BLaER1 treated with 17β-estradiol and CSF1 and Interleukin-3, amounts not matched to agents 10 nM and 100 nM (cell line): ENCODE data around the gene TMEM117.
"Not testable (repeated sequence)": the region's sequence is repeated elsewhere in the genome, so short reads cannot be mapped to it uniquely, and the experiment has no call there.

Experiments
- H3K27ac ChIP-seq, 11 experiments: shearing (Covaris generic); formaldehyde crosslinking; 2 replicates each; pipeline ENCODE4 v1.8.1; 2022
- H3K27me3 ChIP-seq, 11 experiments: shearing (Covaris generic); formaldehyde crosslinking; 2 replicates each; pipeline ENCODE4 v1.8.1; 2022
- H3K36me3 ChIP-seq, 11 experiments: shearing (Covaris generic); formaldehyde crosslinking; 2 replicates each; pipeline ENCODE4 v1.8.1; 2022
- H3K4me1 ChIP-seq, 10 experiments: shearing (Covaris generic); formaldehyde crosslinking; 2 replicates each; pipeline ENCODE4 v1.8.1; 2022
- H3K4me2 ChIP-seq, 11 experiments: shearing (Covaris generic); formaldehyde crosslinking; 2 replicates each; pipeline ENCODE4 v1.8.1; 2022
- H3K4me3 ChIP-seq, 10 experiments: shearing (Covaris generic); formaldehyde crosslinking; 2 replicates each; pipeline ENCODE4 v1.8.1; 2022
- H3K9ac ChIP-seq, 11 experiments: shearing (Covaris generic); formaldehyde crosslinking; 2 replicates each; pipeline ENCODE4 v1.8.1; 2022
- H3K9me3 ChIP-seq, 11 experiments: shearing (Covaris generic); formaldehyde crosslinking; replicated peaks in 1 of 11; 2 replicates each; pipeline ENCODE4 v1.8.1; 2022
- H4K20me1 ChIP-seq, 11 experiments: shearing (Covaris generic); formaldehyde crosslinking; 2 replicates each; pipeline ENCODE4 v1.8.1; 2022
- Cebpa-rat ChIP-seq, 11 experiments: shearing (Covaris generic); IDR thresholded peaks; 2 replicates each; pipeline ENCODE4 v1.8.1; 2022

The TMEM117 gene

DNA sequence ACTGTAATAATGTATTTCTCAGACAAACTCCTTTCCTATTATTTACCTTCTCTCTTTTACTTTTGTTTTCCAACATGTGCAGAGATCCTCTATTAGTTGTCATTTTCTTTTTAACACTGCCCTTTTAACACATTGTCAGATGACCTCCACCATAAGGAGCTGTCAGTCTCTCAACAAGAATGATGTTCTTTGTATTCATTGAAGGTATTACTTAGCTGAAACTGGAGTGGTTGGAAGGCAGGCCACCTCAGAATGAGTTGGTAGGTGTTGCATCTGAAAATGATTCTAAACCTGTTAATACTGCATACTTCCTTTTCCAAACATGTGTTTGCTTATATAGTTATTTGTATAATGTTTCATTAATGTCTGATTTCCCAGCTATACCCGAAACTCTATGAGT lies 16.9 kb downstream of the TMEM117 start:
- H3K27ac ChIP-seq: no peak overlapping the region
- H3K9ac ChIP-seq: no peak overlapping the region
- TF ChIP-seq Cebpa-rat (IDR thresholded peaks at IDR 0.05): no peak
- H3K4me1 ChIP-seq: no peaks in the 10 kb centered on the region
- no peaks in the 10 kb centered on the region for H3K27me3 ChIP-seq
- H3K4me2 ChIP-seq: no peak overlapping the region
- H3K9me3 ChIP-seq: peaks cover 6 to 13% (median 11%) of the 10 kb centered on the region in 11 experiments
- no peaks in the 10 kb centered on the region for H4K20me1 ChIP-seq
- peaks cover 0 to 21% (median 4%) of the 10 kb centered on the region in 11 experiments; a peak in 12 of 22 replicates for H3K36me3 ChIP-seq
- no peak overlapping the region for H3K4me3 ChIP-seq

GRCh38 chr12:43856972-43857371 lies 21.1 kb downstream of the TMEM117 start:
- Histone ChIP-seq H3K4me3 (no peak overlapping the region), H4K20me1 (no peaks in the 10 kb centered on the region), H3K27me3 (no peaks in the 10 kb centered on the region), H3K27ac (no peak overlapping the region), H3K9ac (no peak overlapping the region), H3K4me1 (no peaks in the 10 kb centered on the region), H3K9me3 (no peaks in the 10 kb centered on the region), H3K36me3 (no peaks in the 10 kb centered on the region), H3K4me2 (no peak overlapping the region)
- TF ChIP-seq Cebpa-rat (IDR thresholded peaks at IDR 0.05): no peak

- no peak overlapping the region for H3K27ac ChIP-seq
- H4K20me1 ChIP-seq: no peaks in the 10 kb centered on the region
- H3K4me1 ChIP-seq: no peaks in the 10 kb centered on the region
- H3K27me3 ChIP-seq: no peaks in the 10 kb centered on the region
- H3K36me3 ChIP-seq: no peaks in the 10 kb centered on the region
- H3K9ac ChIP-seq: no peak overlapping the region
- H3K9me3 ChIP-seq: no peaks in the 10 kb centered on the region; a peak in 1 of 22 replicates
- H3K4me2 ChIP-seq: no peak overlapping the region
- no peak for TF ChIP-seq Cebpa-rat (IDR thresholded peaks at IDR 0.05)
- no peak overlapping the region for H3K4me3 ChIP-seq
Observed at GRCh38 chr12:43858096-43858495, 22.2 kb downstream of the TMEM117 start.

DNA sequence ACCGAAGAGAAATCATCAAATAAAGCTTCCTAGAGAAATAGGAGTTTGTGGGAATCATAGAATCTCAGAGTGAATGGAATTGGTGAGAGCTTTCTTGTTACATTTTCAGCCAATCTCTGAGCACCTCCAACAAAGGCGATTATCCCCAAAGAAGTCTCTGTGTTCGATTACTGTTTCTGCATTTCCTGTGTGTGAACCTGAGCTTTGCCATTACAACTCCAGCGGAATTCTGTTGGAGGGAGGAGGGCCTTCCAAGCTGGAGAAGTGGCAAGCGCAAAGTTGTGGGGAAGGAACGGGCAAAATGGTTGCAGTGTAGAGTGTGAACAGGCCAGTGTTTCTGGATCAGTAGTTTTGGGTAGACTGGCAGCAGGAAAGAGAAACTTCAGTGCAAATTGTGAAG lies 23.1 kb downstream of the TMEM117 start:
- H3K27me3 ChIP-seq: no peaks in the 10 kb centered on the region
- H3K9me3 ChIP-seq: peaks cover 2 to 8% (median 6%) of the 10 kb centered on the region in 11 experiments; a peak in 18 of 22 replicates
- no peaks in the 10 kb centered on the region for H4K20me1 ChIP-seq
- H3K4me1 ChIP-seq: no peaks in the 10 kb centered on the region
- H3K27ac ChIP-seq: no peak overlapping the region
- H3K36me3 ChIP-seq: peaks cover 0 to 6% (median 0%) of the 10 kb centered on the region in 11 experiments; a peak in 4 of 22 replicates
- no peak for TF ChIP-seq Cebpa-rat (IDR thresholded peaks at IDR 0.05)
- H3K9ac ChIP-seq: no peak overlapping the region
- no peak overlapping the region for H3K4me2 ChIP-seq
- no peak overlapping the region for H3K4me3 ChIP-seq

- no peak overlapping the region for H3K9ac ChIP-seq
- no peaks in the 10 kb centered on the region for H3K4me1 ChIP-seq
- H3K27ac ChIP-seq: no peak overlapping the region
- no peaks in the 10 kb centered on the region for H3K27me3 ChIP-seq
- TF ChIP-seq Cebpa-rat (IDR thresholded peaks at IDR 0.05): no peak
- peaks cover 5 to 13% (median 9%) of the 10 kb centered on the region in 11 experiments; a peak in 18 of 22 replicates for H3K9me3 ChIP-seq
- H4K20me1 ChIP-seq: no peaks in the 10 kb centered on the region
- H3K4me2 ChIP-seq: no peak overlapping the region
- no peak overlapping the region for H3K4me3 ChIP-seq
- peaks cover 0 to 18% (median 0%) of the 10 kb centered on the region in 11 experiments; a peak in 7 of 22 replicates for H3K36me3 ChIP-seq
Observed at GRCh38 chr12:43861015-43861839, 25.3 kb downstream of the TMEM117 start.

DNA sequence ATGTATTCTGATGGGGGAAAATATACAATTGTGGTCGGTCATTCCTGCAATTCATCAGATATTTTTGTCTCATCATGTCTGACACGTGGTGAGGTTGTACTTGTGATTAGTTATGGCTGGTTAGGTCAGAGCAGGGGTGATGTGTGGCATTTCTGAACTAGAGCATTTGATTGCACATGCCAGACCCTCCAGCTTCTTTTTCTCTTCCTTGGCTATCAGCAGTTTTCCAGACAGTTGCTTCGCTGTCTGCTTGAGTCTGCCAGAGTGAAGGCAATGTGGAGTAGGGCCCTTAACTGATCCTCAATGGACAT lies 25.9 kb downstream of the TMEM117 start:
- peaks cover 5 to 13% (median 9%) of the 10 kb centered on the region in 11 experiments; a peak in 18 of 22 replicates for H3K9me3 ChIP-seq
- no peaks in the 10 kb centered on the region for H4K20me1 ChIP-seq
- H3K27ac ChIP-seq: no peak overlapping the region
- no peak overlapping the region for H3K4me2 ChIP-seq
- no peak for TF ChIP-seq Cebpa-rat (IDR thresholded peaks at IDR 0.05)
- peaks cover 0 to 18% (median 0%) of the 10 kb centered on the region in 11 experiments; a peak in 7 of 22 replicates for H3K36me3 ChIP-seq
- no peak overlapping the region for H3K9ac ChIP-seq
- no peaks in the 10 kb centered on the region for H3K4me1 ChIP-seq
- H3K4me3 ChIP-seq: no peak overlapping the region
- H3K27me3 ChIP-seq: no peaks in the 10 kb centered on the region

DNA sequence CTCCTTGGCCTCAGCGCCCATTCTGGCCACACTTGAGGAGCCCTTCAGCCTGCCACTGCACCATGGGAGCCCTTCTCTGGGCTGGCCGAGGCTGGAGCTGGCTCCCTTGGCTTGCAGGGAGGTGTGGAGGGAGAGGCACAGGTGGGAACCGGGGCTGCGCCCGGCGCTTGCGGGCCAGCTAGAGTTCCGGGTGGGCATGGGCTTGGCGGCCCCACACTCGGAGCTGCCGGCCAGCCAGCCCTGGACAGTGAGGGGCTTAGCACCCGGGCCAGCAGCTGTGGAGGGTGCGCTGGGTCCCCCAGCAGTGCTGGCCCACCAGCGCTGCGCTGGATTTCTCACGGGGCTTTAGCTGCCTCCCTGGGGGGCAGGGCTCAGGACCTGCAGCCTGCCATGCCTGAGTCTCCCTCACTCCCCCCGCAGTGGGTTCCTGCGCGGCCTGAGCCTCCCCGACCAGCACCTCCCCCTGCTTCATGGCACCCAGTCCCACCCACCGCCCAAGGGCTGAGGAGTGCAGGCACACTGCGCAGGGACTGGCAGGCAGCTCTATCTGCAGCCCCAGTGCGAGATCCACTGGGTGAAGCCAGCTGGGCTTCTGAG lies 28.0 kb downstream of the TMEM117 start:
- Histone ChIP-seq H3K27ac (no peak overlapping the region), H3K9me3 (peaks cover 5 to 13% (median 9%) of the 10 kb centered on the region in 11 experiments; a peak in 18 of 22 replicates), H3K4me1 (no peaks in the 10 kb centered on the region), H3K9ac (no peak overlapping the region), H3K4me3 (no peak overlapping the region), H4K20me1 (no peaks in the 10 kb centered on the region), H3K4me2 (no peak overlapping the region), H3K27me3 (no peaks in the 10 kb centered on the region), H3K36me3 (peaks cover 0 to 18% (median 0%) of the 10 kb centered on the region in 11 experiments; a peak in 7 of 22 replicates)
- TF ChIP-seq Cebpa-rat (IDR thresholded peaks at IDR 0.05): no peak

- not testable (repeated sequence) for H3K4me2 ChIP-seq, H3K4me1 ChIP-seq, H3K4me3 ChIP-seq, H4K20me1 ChIP-seq, H3K27ac ChIP-seq, H3K27me3 ChIP-seq, H3K9ac ChIP-seq
- H3K9me3 ChIP-seq: peaks cover 5 to 13% (median 9%) of the 10 kb centered on the region in 11 experiments; a peak in 18 of 22 replicates
- peaks cover 0 to 18% (median 0%) of the 10 kb centered on the region in 11 experiments; a peak in 7 of 22 replicates for H3K36me3 ChIP-seq
Observed at GRCh38 chr12:43864557-43864956, 28.7 kb downstream of the TMEM117 start.

- no peak overlapping the region for H3K27ac ChIP-seq
- H4K20me1 ChIP-seq: peaks cover 0 to 3% (median 0%) of the 10 kb centered on the region in 11 experiments; a peak in 1 of 22 replicates
- H3K9ac ChIP-seq: no peak overlapping the region
- H3K4me1 ChIP-seq: no peaks in the 10 kb centered on the region
- TF ChIP-seq Cebpa-rat (IDR thresholded peaks at IDR 0.05): no peak
- no peak overlapping the region for H3K4me2 ChIP-seq
- H3K4me3 ChIP-seq: no peak overlapping the region
- H3K36me3 ChIP-seq: peaks cover 0 to 11% (median 0%) of the 10 kb centered on the region in 11 experiments; a peak in 3 of 22 replicates
- no peaks in the 10 kb centered on the region for H3K27me3 ChIP-seq
- H3K9me3 ChIP-seq: peaks cover 0 to 5% (median under 1%) of the 10 kb centered on the region in 11 experiments; a peak in 4 of 22 replicates
Observed at GRCh38 chr12:43869184-43869583, 33.3 kb downstream of the TMEM117 start.

DNA sequence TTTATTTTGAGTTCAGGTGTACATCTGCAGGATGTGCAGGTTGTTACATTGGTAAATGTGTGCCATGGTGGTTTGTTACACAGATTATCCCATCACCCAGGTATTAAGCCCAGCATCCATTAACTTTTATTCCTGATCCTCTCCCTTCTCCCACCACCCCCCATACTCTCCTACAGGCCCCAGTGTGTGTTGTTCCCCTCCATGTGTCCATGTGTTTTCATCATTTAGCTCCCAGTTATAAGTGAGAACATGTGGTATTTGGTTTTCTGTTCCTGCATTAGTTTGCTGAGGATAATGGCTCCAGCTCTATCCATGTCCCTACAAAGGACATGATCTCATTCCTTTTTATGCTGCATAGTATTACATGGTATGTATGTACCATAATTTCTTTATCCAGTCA lies 33.9 kb downstream of the TMEM117 start:
- not testable (repeated sequence) for H3K4me3 ChIP-seq, H3K9me3 ChIP-seq, H3K27ac ChIP-seq, H3K36me3 ChIP-seq, H3K27me3 ChIP-seq, H4K20me1 ChIP-seq, H3K9ac ChIP-seq, H3K4me2 ChIP-seq, H3K4me1 ChIP-seq

- not testable (repeated sequence) for H3K4me2 ChIP-seq, H4K20me1 ChIP-seq, H3K4me1 ChIP-seq, H3K9me3 ChIP-seq, H3K27me3 ChIP-seq, H3K9ac ChIP-seq, H3K36me3 ChIP-seq, H3K27ac ChIP-seq, H3K4me3 ChIP-seq
Observed at GRCh38 chr12:43871258-43871657, 35.4 kb downstream of the TMEM117 start.
